Activated CD8-positive, alpha-beta memory T cell treated with anti-CD3 and anti-CD28 coated beads for 1 hour (primary cell): ENCODE results near the gene DCLK1.

Experiments
- DNase-seq, 2 donors: peaks; one replicate each; pipeline ENCODE4 v3.0.0-alpha.2; 2020; ENCODE audit warnings: low read depth in 1 of 2; ENCODE audit errors: extremely low read depth in 1 of 2

DCLK1 gene

DNA sequence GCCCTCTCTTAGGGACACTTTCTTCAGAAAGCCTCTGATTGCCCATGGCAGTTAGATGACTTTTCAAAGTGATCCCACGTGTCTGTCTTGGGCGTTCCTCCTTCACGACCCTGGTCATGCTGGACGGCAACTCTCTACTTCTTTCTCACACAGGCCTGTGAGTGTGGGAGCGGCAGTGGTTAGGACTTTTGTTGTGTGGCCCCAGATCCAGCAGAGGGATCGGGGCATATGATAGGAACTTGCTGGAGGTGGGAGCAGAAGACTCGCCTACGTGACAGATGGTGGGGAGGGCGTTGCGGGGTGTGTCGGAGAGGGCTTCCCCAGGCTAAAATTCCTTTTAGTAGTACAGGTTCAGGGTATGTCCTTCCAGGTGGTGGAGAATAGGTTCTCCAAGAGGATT, 365.2 kb downstream of the DCLK1 start:
- no peak for DNase-seq

- no peak for DNase-seq
Measured at GRCh38 chr13:35765366-35765765, 365.8 kb downstream of the DCLK1 start.

- DNase-seq = no peak
Measured at GRCh38 chr13:35764326-35765015, 366.7 kb downstream of the DCLK1 start.

DNA sequence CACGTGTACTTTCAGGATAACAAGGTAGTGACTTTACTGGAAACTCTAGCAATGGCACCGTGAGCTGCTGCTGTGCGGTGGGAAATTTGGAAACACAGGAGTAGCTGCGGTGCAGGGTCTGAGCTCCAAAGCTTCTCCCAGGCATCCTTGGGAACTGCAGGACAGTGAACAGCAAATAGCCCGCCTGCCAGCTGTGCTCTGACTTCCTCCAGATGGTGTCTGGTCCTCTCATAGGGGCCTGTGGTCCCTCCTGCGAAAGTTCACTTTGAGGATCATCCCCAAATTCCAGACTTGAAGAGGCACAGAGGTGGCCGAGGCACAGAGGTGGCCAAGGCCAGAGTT, 367.4 kb downstream of the DCLK1 start:
- no peak for DNase-seq

GRCh38 chr13:35763060-35763781, 368.0 kb downstream of the DCLK1 start:
- no peak for DNase-seq

DNA sequence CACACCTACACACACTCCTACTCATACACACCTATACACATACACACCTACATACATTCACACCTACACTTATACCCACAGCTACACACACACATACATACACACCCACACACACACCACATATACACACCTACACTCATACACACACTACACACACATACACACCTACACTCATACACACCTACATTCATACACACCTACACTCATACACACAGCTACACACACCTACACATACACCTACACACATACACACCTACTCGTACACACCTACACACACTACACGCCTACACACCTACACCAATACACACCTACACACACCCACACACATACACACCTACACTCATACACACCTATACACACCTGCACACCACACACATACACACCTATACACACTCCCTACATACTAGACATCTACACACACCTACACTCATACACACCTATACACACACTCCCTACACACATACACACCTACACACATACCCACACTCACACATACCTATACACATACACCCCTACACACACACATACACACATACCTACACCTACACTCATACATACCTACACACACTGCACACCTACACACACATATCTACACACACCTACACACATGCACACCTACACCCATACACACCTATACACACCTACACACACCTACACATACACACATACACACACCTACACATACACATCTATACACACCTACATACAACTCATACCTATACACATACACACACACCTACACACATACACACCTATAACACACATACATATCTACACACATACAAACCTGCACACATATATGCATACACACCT, 369.5 kb downstream of the DCLK1 start:
- DNase-seq = no peak

DNA sequence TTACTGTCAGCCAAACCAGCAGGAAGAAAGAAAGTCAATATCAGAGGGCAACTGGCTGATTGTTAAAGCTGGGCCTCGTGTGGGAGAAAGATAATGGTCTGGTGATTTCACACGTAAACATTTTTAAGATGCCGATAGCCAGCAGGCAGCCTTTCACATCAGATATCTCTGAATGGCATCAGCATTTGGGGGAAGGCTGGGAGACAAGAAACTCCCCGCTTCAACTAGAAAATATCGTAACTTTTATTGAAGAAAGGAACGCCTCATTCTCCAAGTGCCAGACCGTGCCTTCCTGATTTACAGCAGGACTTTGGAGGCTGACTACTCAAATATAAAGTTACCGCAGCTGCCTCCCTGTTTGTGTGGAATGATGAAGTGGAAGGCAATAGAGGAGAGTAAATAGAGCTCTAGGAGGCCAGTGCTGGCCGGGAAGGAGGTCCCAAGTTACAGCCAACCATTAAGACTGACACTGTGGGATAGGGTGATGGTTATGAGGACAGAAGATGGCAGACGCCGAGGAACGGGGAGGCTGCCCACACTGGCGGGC, 370.4 kb downstream of the DCLK1 start:
- no peak for DNase-seq

- no peak for DNase-seq
Measured at GRCh38 chr13:35747594-35747993, 383.6 kb downstream of the DCLK1 start.

GRCh38 chr13:35744566-35745178, 386.5 kb downstream of the DCLK1 start:
- DNase-seq = no peak

GRCh38 chr13:35744144-35744543, 387.0 kb downstream of the DCLK1 start:
- DNase-seq = no peak

DNA sequence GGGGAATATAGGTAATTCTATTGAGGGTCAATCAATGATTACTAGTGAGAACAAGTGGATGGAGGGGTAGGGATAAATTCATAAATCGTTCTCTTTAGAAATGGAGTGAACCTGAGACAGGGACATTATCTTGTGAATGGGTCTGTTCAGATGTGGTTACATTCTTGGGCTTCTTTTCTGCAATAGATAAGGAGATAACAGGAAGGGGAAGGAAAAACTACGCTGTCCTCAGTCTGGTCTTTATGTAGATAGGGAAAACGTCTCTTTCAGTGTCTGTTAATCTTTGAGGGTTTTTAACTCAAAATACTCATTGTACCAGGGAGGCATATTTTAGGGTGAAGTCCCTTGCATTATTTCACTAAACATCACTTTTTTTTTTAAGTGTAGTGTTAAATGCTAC, 388.0 kb downstream of the DCLK1 start:
- no peak for DNase-seq

- no peak for DNase-seq
Measured at GRCh38 chr13:35741657-35742056, 389.5 kb downstream of the DCLK1 start.

- no peak for DNase-seq
Measured at GRCh38 chr13:35736876-35737275, 394.3 kb downstream of the DCLK1 start.

- no peak for DNase-seq
Measured at GRCh38 chr13:35733827-35734226, 397.4 kb downstream of the DCLK1 start.

DNA sequence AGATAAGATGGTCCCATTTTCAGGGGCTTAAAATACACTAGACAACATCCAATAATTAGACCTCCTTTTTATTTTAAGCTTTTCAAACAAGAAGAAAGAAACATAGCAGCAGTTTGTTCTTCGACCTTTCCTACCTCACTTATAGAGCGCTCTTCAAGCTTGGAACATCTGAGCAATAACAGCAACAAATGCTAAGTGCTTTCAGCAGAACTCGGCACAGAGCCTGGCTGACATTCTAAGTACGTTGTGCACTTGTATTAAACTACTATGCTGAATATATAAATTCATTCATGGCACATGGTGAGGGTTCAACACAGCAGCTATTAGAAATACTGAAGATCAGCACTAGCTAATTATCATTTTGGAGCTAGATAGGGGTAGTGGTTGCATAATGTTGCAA, 398.6 kb downstream of the DCLK1 start:
- DNase-seq = no peak

- DNase-seq = no peak
Measured at GRCh38 chr13:35731471-35731870, 399.7 kb downstream of the DCLK1 start.

- DNase-seq = no peak
Measured at GRCh38 chr13:35729926-35730627, 401.1 kb downstream of the DCLK1 start.

GRCh38 chr13:35727881-35728280, 403.3 kb downstream of the DCLK1 start:
- DNase-seq = no peak

DNA sequence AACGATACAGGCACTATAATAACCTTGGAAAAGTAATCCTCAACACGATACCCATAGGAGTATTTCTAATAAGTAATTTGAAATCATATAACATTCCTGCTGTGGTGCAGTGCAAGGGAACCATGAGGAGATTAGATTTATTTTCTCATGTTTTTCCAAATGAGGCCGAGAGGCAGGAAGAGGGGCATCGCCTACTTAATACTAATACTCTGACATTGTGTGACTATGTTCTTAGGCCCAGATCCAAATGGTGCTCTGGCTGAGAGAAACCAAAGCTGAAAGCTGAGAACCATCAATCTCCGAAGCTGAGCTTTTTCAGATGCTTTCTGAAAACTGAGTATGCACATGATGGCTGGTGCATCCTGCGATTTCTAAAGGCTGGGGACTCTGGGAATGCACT, 406.7 kb downstream of the DCLK1 start:
- no peak for DNase-seq

GRCh38 chr13:35723821-35724220, 407.4 kb downstream of the DCLK1 start:
- DNase-seq = no peak

- no peak for DNase-seq
Measured at GRCh38 chr13:35723053-35723461, 408.1 kb downstream of the DCLK1 start.
